Lower lobe of right lung (tissue), 2 donors: ENCODE measurements around the gene GRIK4. TPM values are rescaled to one million over a fixed set of nuclear protein-coding genes. Genes with fewer than 3 reads are reported as not detected.
A peak's percentile ranks its signal among the peaks of the same experiment; 100 is the strongest.

ENCODE experiments used
- ATAC-seq, 2 donors: fragments of 200-7000 bp; cut with Tn5 transposase; one replicate each; pipeline ENCODE4 v1.9.1; 2020 to 2022; ENCODE audit warnings: mild to moderate bottlenecking in 2 of 2, moderate library complexity in 2 of 2
- DNase-seq: peaks from one replicate; pipeline ENCODE4 v3.0.0-alpha.2; 2020
- H3K27ac ChIP-seq: fragments of 200-600 bp; one replicate; pipeline ENCODE4 v1.8.0; 2022
- H3K27me3 ChIP-seq: fragments of 200-600 bp; one replicate; pipeline ENCODE4 v1.8.0; 2022; ENCODE audit warnings: low read depth
- H3K36me3 ChIP-seq: fragments of 200-600 bp; one replicate; pipeline ENCODE4 v1.8.0; 2022; ENCODE audit warnings: mild to moderate bottlenecking
- H3K4me1 ChIP-seq: fragments of 200-600 bp; one replicate; pipeline ENCODE4 v1.8.0; 2022
- H3K4me3 ChIP-seq: fragments of 200-600 bp; one replicate; pipeline ENCODE4 v1.8.0; 2022; ENCODE audit warnings: mild to moderate bottlenecking
- H3K9me3 ChIP-seq: fragments of 200-600 bp; one replicate; pipeline ENCODE4 v1.8.0; 2022
- intact Hi-C: fragments of 100-400 bp; cut with DNase I; formaldehyde crosslinking; loops from one replicate; pipeline ENCODE4 v1.11.0; 2022
- total RNA-seq: library from RNA; stranded (reverse); fragmentation: NEBNext Ultra II Directional; extraction: Animal tissue kit (Norgen Biotek cat#: 25700); gene quantifications from one replicate; pipeline ENCODE4 v1.2.1, GENCODE V29; 2021
- TF ChIP-seq, protein P1 (sequence below): fragments of 200-600 bp; IDR thresholded peaks from one replicate; pipeline ENCODE4 v1.8.0; 2022; ENCODE audit warnings: antibody characterized with exemption, mild to moderate bottlenecking
- donor health status: DM: no; HTN: yes; CAD: no; lungs with severe emphysema.

The GRIK4 gene
- total RNA-seq, 1 donor from 2014 or later = 2.2 TPM

DNA sequence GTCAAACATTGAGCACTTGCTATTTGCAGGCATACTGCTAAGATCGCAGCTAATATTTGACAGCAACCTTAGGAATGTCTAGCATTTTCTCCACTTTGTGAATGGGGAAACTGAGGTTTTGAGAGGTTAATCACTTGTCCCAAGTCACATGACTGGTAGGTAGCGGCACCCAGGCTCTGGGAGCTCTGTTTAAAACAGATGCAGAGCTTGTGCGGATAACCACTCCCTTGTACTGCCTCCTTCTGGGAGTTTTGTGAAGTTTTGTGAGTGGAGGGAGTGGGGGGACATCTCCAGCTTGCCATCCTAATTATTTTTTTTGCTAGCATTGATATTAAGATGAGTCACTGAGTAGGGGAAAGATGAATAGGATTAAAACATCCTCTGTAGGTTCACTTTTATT lies 134.7 kb downstream of the GRIK4 start:
- no peak overlapping the region for H3K27ac ChIP-seq
- H3K27me3 ChIP-seq = no peaks in the 10 kb centered on the region
- no peak overlapping the region for H3K4me3 ChIP-seq
- DNase-seq (no peak), ATAC-seq (no peak)
- no peaks in the 10 kb centered on the region for H3K9me3 ChIP-seq
- H3K36me3 ChIP-seq = no peaks in the 10 kb centered on the region
- no peaks in the 10 kb centered on the region for H3K4me1 ChIP-seq
- intact Hi-C loops = no loop called here
- TF ChIP-seq, protein P1, sequence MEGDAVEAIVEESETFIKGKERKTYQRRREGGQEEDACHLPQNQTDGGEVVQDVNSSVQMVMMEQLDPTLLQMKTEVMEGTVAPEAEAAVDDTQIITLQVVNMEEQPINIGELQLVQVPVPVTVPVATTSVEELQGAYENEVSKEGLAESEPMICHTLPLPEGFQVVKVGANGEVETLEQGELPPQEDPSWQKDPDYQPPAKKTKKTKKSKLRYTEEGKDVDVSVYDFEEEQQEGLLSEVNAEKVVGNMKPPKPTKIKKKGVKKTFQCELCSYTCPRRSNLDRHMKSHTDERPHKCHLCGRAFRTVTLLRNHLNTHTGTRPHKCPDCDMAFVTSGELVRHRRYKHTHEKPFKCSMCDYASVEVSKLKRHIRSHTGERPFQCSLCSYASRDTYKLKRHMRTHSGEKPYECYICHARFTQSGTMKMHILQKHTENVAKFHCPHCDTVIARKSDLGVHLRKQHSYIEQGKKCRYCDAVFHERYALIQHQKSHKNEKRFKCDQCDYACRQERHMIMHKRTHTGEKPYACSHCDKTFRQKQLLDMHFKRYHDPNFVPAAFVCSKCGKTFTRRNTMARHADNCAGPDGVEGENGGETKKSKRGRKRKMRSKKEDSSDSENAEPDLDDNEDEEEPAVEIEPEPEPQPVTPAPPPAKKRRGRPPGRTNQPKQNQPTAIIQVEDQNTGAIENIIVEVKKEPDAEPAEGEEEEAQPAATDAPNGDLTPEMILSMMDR = no peak

DNA sequence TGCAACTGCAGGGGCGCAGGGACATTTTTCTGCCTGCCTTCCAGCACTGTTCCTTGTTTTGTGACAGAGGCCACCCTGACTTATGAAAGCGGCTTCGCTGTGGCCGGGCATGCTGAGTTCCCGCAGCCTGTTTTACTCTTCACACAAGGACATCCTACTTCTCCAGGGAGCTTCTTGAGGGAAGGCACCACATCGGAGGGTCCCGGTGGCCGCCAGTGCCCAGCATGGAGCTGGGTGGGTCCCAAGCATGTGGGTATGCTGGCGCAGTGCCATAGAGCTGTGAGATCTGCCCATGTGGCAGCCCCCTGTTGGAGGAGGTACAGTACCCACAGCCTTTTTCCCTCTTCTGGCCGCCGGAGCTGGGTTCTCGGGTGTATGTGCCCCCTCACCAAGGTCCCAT lies 136.1 kb downstream of the GRIK4 start:
- ATAC-seq = no peak
- no peaks in the 10 kb centered on the region for H3K36me3 ChIP-seq

GRCh38 chr11:120648771-120649170 lies 137.2 kb downstream of the GRIK4 start:
- DNase-seq (no peak), ATAC-seq (peak in 1 of 2 donors; percentile 37)
- Histone ChIP-seq H3K4me1 (no peaks in the 10 kb centered on the region), H3K27me3 (no peaks in the 10 kb centered on the region), H3K27ac (no peak overlapping the region), H3K36me3 (no peaks in the 10 kb centered on the region), H3K9me3 (no peaks in the 10 kb centered on the region), H3K4me3 (no peak overlapping the region)
- intact Hi-C loops = no loop called here
- TF ChIP-seq, protein P1 = no peak

More for the DNA sequence above, 136.1 kb downstream of the GRIK4 start:
- no peak overlapping the region for H3K4me3 ChIP-seq
- H3K27me3 ChIP-seq = no peaks in the 10 kb centered on the region
- DNase-seq = no peak
- H3K27ac ChIP-seq = no peak overlapping the region
- TF ChIP-seq, protein P1 = no peak
- H3K9me3 ChIP-seq = no peaks in the 10 kb centered on the region
- H3K4me1 ChIP-seq = no peaks in the 10 kb centered on the region
- intact Hi-C loops = no loop called here

DNA sequence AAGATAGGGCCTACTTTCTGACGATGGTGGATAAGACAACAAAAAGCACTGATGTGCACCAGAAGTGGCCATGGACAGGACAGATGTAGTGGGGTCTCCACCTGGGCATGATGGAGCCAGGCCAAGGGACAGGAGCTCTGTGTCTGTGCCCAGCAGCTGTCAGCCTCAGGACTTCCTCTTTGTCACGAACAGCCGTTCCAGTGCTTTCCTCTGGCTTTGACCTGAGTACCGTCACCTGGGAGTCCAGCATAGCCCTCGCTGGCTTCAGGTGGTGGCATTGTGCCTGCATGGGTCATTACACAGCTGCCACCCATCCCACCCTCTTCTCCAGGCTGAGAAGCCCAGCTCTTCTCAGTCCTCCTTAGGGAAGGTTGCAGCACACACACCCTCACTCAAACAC lies 137.8 kb downstream of the GRIK4 start:
- Histone ChIP-seq H3K9me3 (no peaks in the 10 kb centered on the region), H3K27me3 (no peaks in the 10 kb centered on the region), H3K4me3 (no peak overlapping the region), H3K36me3 (no peaks in the 10 kb centered on the region), H3K4me1 (no peaks in the 10 kb centered on the region), H3K27ac (no peak overlapping the region)
- intact Hi-C loops = no loop called here
- no peak for ATAC-seq
- TF ChIP-seq, protein P1 = no peak
- DNase-seq = no peak

- ATAC-seq = no peak
These were observed 139.8 kb downstream of the GRIK4 start for GRCh38 chr11:120651396-120651795.

More at GRCh38 chr11:120651396-120651795, 139.8 kb downstream of the GRIK4 start:
- H3K36me3 ChIP-seq = no peaks in the 10 kb centered on the region
- H3K9me3 ChIP-seq = no peaks in the 10 kb centered on the region
- H3K4me1 ChIP-seq = no peaks in the 10 kb centered on the region
- no peak overlapping the region for H3K4me3 ChIP-seq
- intact Hi-C loops = no loop called here
- TF ChIP-seq, protein P1 = no peak
- no peak for DNase-seq
- no peaks in the 10 kb centered on the region for H3K27me3 ChIP-seq
- H3K27ac ChIP-seq = no peak overlapping the region
